ENCODE data around the gene ACTL6A. TPM values are rescaled to one million over a fixed set of nuclear protein-coding genes. Genes with fewer than 3 reads are reported as not detected.
A peak's percentile ranks its signal among the peaks of the same experiment; 100 is the strongest.

Gene ACTL6A
- total RNA-seq, 4 donors from 2014 or later, result 27.4 to 34.5 (median 34.1) TPM

- intact Hi-C loops (cut with DNase I), result no loop called here
- no peak for TF ChIP-seq EP300 (IDR thresholded peaks at IDR 0.05)
- no peak for TF ChIP-seq POLR2AphosphoS5 (IDR thresholded peaks at IDR 0.05)
- TF ChIP-seq POLR2A (IDR thresholded peaks at IDR 0.05; ENCODE audit: low read depth), result no peak
- no peak overlapping the region for H3K4me3 ChIP-seq
- H3K9me3 ChIP-seq, result no peaks in the 10 kb centered on the region
- peaks cover 6 to 17% (median 13%) of the 10 kb centered on the region in 4 donors for H3K4me1 ChIP-seq
- 36% methylated on average over 4 of the region's 4 CpGs for WGBS
- peak overlapping the region in 2 of 4 donors; percentile 6 to 47 for H3K27ac ChIP-seq (replicated peaks in 1 of 4)
- H3K27me3 ChIP-seq, result no peaks in the 10 kb centered on the region
- H3K36me3 ChIP-seq, result no peaks in the 10 kb centered on the region
- DNase-seq (ENCODE audit: extremely low spot score), result no peak
Measured at GRCh38 chr3:179551349-179552105, 11.2 kb upstream of the ACTL6A start.

GRCh38 chr3:179558742-179559364, 3.9 kb upstream of the ACTL6A start:
- Histone ChIP-seq H3K4me1 (peaks cover 3 to 11% (median 6%) of the 10 kb centered on the region in 4 donors), H3K27ac (replicated peaks in 1 of 4) (no peak overlapping the region), H3K36me3 (no peaks in the 10 kb centered on the region), H3K9me3 (no peaks in the 10 kb centered on the region), H3K27me3 (no peaks in the 10 kb centered on the region), H3K4me3 (no peak overlapping the region)
- DNase-seq (ENCODE audit: extremely low spot score), result no peak
- intact Hi-C loops (cut with DNase I), result loop anchor here (2.0 kb wide), 1 partner anchor 138 kb away; no protein-coding TSS in a partner anchor
- 5% methylated on average over 3 of the region's 3 CpGs for WGBS
- TF ChIP-seq CTCF (IDR thresholded peaks at IDR 0.05), result peak; percentile 82 to 94 (median 92)
- no peak for TF ChIP-seq EP300 (IDR thresholded peaks at IDR 0.05)
- no peak for TF ChIP-seq POLR2AphosphoS5 (IDR thresholded peaks at IDR 0.05)

- TF ChIP-seq EP300 (IDR thresholded peaks at IDR 0.05) (no peak), POLR2AphosphoS5 (IDR thresholded peaks at IDR 0.05) (no peak)
- H3K27ac ChIP-seq (replicated peaks in 1 of 4), result no peak overlapping the region
- peaks cover 6 to 24% (median 15%) of the 10 kb centered on the region in 4 donors for H3K4me1 ChIP-seq
- intact Hi-C loops (cut with DNase I), result loop anchor here (5.0 to 10.0 kb wide), 3 partner anchors 113 to 416 kb away; partner anchors contain the start of genes MFN1 and PIK3CA
- no peaks in the 10 kb centered on the region for H3K9me3 ChIP-seq
- H3K4me3 ChIP-seq, result no peak overlapping the region
- 83% methylated on average over 1 of the region's 1 CpG for WGBS
- no peaks in the 10 kb centered on the region for H3K27me3 ChIP-seq
- H3K36me3 ChIP-seq, result no peaks in the 10 kb centered on the region
- DNase-seq (ENCODE audit: extremely low spot score), result no peak
Measured at GRCh38 chr3:179560791-179561190, 1.9 kb upstream of the ACTL6A start.

- peak; percentile 92 for DNase-seq (ENCODE audit: extremely low spot score)
- Histone ChIP-seq H3K4me3 (peak overlapping the region; percentile 85 to 98 (median 86)), H3K36me3 (no peaks in the 10 kb centered on the region), H3K9me3 (no peaks in the 10 kb centered on the region), H3K27me3 (no peaks in the 10 kb centered on the region), H3K4me1 (peaks cover 6 to 24% (median 15%) of the 10 kb centered on the region in 4 donors), H3K27ac (replicated peaks in 1 of 4) (peak overlapping the region; percentile 84 to 92 (median 87))
- TF ChIP-seq EP300 (IDR thresholded peaks at IDR 0.05) (no peak), CTCF (IDR thresholded peaks at IDR 0.05) (peak in 2 of 3 experiments; percentile 48 to 68)
- intact Hi-C loops (cut with DNase I), result loop anchor here (5.0 to 10.0 kb wide), 3 partner anchors 116 to 419 kb away; partner anchors contain the start of genes MFN1 and PIK3CA
- whole genome bisulfite sequencing, result 2% methylated on average over 14 of the region's 40 CpGs
Measured at GRCh38 chr3:179563271-179563783, 601 bp downstream of the ACTL6A start.

GRCh38 chr3:179565496-179565895, 2.8 kb downstream of the ACTL6A start:
- intact Hi-C loops (cut with DNase I), result loop anchor here (10.0 kb wide), 2 partner anchors 221 to 421 kb away; partner anchors contain the start of genes MFN1 and PIK3CA
- Histone ChIP-seq H3K4me3 (no peak overlapping the region), H3K36me3 (peaks cover 0 to 8% (median 8%) of the 10 kb centered on the region in 4 donors), H3K4me1 (peaks cover 6 to 24% (median 15%) of the 10 kb centered on the region in 4 donors), H3K9me3 (no peaks in the 10 kb centered on the region), H3K27ac (replicated peaks in 1 of 4) (no peak overlapping the region), H3K27me3 (no peaks in the 10 kb centered on the region)
- WGBS, result 85% methylated on average over 3 of the region's 3 CpGs
- no peak for TF ChIP-seq EP300 (IDR thresholded peaks at IDR 0.05)
- no peak for TF ChIP-seq POLR2AphosphoS5 (IDR thresholded peaks at IDR 0.05)
- no peak for TF ChIP-seq CTCF (IDR thresholded peaks at IDR 0.05)
- TF ChIP-seq POLR2A (IDR thresholded peaks at IDR 0.05; ENCODE audit: low read depth), result no peak
- no peak for DNase-seq (ENCODE audit: extremely low spot score)

Measured in esophagus muscularis mucosa (tissue), 4 donors.